Measurements from ENCODE around the gene CNOT4.

DNA sequence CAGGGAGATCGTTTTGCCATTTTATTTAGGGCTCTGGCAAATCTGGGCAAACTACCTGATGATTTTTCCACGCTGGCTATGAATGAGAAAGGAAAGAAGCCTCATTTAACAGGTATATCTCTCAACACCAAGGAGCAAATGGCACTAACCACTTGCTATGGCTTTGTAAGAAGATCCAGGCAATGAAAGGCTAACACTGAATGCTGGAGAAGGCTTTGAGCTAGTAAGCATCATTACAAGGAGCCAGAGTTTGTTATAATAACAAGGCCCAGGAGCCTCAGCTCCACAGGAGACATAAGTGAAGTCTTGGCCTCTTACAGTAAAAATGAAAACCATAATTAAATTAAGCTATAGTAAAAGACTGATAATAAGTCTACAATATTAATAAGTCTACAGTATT, 123.1 kb downstream of the CNOT4 start:
- TF ChIP-seq, protein P1, sequence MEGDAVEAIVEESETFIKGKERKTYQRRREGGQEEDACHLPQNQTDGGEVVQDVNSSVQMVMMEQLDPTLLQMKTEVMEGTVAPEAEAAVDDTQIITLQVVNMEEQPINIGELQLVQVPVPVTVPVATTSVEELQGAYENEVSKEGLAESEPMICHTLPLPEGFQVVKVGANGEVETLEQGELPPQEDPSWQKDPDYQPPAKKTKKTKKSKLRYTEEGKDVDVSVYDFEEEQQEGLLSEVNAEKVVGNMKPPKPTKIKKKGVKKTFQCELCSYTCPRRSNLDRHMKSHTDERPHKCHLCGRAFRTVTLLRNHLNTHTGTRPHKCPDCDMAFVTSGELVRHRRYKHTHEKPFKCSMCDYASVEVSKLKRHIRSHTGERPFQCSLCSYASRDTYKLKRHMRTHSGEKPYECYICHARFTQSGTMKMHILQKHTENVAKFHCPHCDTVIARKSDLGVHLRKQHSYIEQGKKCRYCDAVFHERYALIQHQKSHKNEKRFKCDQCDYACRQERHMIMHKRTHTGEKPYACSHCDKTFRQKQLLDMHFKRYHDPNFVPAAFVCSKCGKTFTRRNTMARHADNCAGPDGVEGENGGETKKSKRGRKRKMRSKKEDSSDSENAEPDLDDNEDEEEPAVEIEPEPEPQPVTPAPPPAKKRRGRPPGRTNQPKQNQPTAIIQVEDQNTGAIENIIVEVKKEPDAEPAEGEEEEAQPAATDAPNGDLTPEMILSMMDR (conservative IDR thresholded peaks at IDR 0.05; ENCODE audit: low read depth, low read length) = no peak
- TF ChIP-seq EZH2phosphoT487 (IDR thresholded peaks at IDR 0.05; ENCODE audit: borderline replicate concordance, low read length) (no peak), EZH2 (IDR thresholded peaks at IDR 0.05; ENCODE audit: low read length, unreplicated experiment) (no peak)
